MCF 10A (cell line): ENCODE measurements around the gene LMO7. TPM values are rescaled to one million over a fixed set of nuclear protein-coding genes. Genes with fewer than 3 reads are reported as not detected.

ENCODE experiments used
- BruUV-seq: library from RNA; stranded (reverse); fragments of 400-500 nt; replicated peaks from 2 replicates; lab custom pipeline; 2021; lab: Mats Ljungman, UMichigan
- CTCF ChIA-PET: fragments of 300-600 bp; sonication (Branson Sonifier 250); formaldehyde crosslinking; extraction: SDS; loops from one replicate; lab custom pipeline; 2021; ENCODE audit warnings: antibody characterized with exemption, inconsistent platforms; lab: Yijun Ruan, JAX
- POLR2A ChIA-PET: fragments of 300-600, 350-650 bp; sonication (Branson Sonifier 250); formaldehyde crosslinking; extraction: SDS; loops from one replicate; lab custom pipeline; 2020; ENCODE audit warnings: antibody characterized with exemption, inconsistent platforms; lab: Yijun Ruan, JAX
- DNase-seq: peaks from one replicate; pipeline ENCODE4 v3.0.0-alpha.2; 2018; ENCODE audit not compliant: unreplicated experiment
- H3K27ac Mint-ChIP-seq: one replicate; pipeline ENCODE4 v1.8.0; 2022; ENCODE audit warnings: mild to moderate bottlenecking, low read depth, mixed read lengths; ENCODE audit not compliant: unreplicated experiment
- H3K27me3 Mint-ChIP-seq: one replicate; pipeline ENCODE4 v1.8.0; 2022; ENCODE audit warnings: mixed read lengths; ENCODE audit not compliant: insufficient read depth, unreplicated experiment
- H3K36me3 Mint-ChIP-seq: one replicate; pipeline ENCODE4 v1.8.0; 2022; ENCODE audit warnings: mild to moderate bottlenecking, moderate library complexity, mixed read lengths; ENCODE audit not compliant: insufficient read depth, unreplicated experiment
- H3K4me1 Mint-ChIP-seq: one replicate; pipeline ENCODE4 v1.8.0; 2022; ENCODE audit warnings: mixed read lengths; ENCODE audit not compliant: insufficient read depth, unreplicated experiment
- H3K4me3 Mint-ChIP-seq: one replicate; pipeline ENCODE4 v1.8.0; 2022; ENCODE audit warnings: mild to moderate bottlenecking, moderate library complexity, mixed read lengths; ENCODE audit not compliant: unreplicated experiment
- H3K9me3 Mint-ChIP-seq: one replicate; pipeline ENCODE4 v1.8.0; 2022; ENCODE audit warnings: mixed read lengths; ENCODE audit not compliant: unreplicated experiment
- intact Hi-C: fragments of 100-400 bp; cut with micrococcal nuclease; formaldehyde crosslinking; loops from 2 replicates; pipeline ENCODE4 v1.14.1; 2022
- total RNA-seq: library from RNA; stranded (reverse); gene quantifications from 2 replicates; pipeline ENCODE4 v1.2.3, GENCODE V29; 2022
- TF ChIP-seq, protein P1 (sequence below): fragments of 200-600 bp; IDR thresholded peaks from one replicate; pipeline ENCODE4 v1.8.0; 2022; ENCODE audit warnings: antibody characterized with exemption, mild to moderate bottlenecking; ENCODE audit not compliant: unreplicated experiment

LMO7 gene
- total RNA-seq, 1 experiment from 2014 or later: 30.8 TPM

GRCh38 chr13:75797719-75798118 is 161.6 kb downstream of the LMO7 start:
- Mint-ChIP-seq H3K9me3 (no peaks in the 10 kb centered on the region), H3K36me3 (peaks cover 8% of the 10 kb centered on the region), H3K4me3 (no peak overlapping the region), H3K27me3 (no peaks in the 10 kb centered on the region), H3K4me1 (no peaks in the 10 kb centered on the region), H3K27ac (no peak overlapping the region)
- POLR2A ChIA-PET: interaction anchor here (1.4 to 3.9 kb wide), 2 partner anchors 9 to 37 kb away, joined by 3 to 14 read pairs; no protein-coding TSS in a partner anchor
- CTCF ChIA-PET: interaction anchor here (11.4 kb wide), 1 partner anchor 101 kb away, joined by 75 read pairs; no protein-coding TSS in a partner anchor
- BruUV-seq: no TSS peak
- DNase-seq: no peak
- TF ChIP-seq, protein P1, sequence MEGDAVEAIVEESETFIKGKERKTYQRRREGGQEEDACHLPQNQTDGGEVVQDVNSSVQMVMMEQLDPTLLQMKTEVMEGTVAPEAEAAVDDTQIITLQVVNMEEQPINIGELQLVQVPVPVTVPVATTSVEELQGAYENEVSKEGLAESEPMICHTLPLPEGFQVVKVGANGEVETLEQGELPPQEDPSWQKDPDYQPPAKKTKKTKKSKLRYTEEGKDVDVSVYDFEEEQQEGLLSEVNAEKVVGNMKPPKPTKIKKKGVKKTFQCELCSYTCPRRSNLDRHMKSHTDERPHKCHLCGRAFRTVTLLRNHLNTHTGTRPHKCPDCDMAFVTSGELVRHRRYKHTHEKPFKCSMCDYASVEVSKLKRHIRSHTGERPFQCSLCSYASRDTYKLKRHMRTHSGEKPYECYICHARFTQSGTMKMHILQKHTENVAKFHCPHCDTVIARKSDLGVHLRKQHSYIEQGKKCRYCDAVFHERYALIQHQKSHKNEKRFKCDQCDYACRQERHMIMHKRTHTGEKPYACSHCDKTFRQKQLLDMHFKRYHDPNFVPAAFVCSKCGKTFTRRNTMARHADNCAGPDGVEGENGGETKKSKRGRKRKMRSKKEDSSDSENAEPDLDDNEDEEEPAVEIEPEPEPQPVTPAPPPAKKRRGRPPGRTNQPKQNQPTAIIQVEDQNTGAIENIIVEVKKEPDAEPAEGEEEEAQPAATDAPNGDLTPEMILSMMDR: no peak
- intact Hi-C loops: no loop called here

GRCh38 chr13:75798353-75799255 is 162.5 kb downstream of the LMO7 start:
- Mint-ChIP-seq H3K27me3 (no peaks in the 10 kb centered on the region), H3K27ac (no peak overlapping the region), H3K36me3 (peaks cover 8% of the 10 kb centered on the region), H3K9me3 (no peaks in the 10 kb centered on the region), H3K4me1 (no peaks in the 10 kb centered on the region), H3K4me3 (no peak overlapping the region)
- DNase-seq: peak; percentile 44
- no TSS peak for BruUV-seq
- ChIA-PET POLR2A (interaction anchor here (0.6 to 3.9 kb wide), 3 partner anchors 9 to 82 kb away, joined by 3 to 14 read pairs (median 3); no protein-coding TSS in a partner anchor), CTCF (interaction anchor here (0.6 to 11.4 kb wide), 6 partner anchors 38 to 316 kb away, joined by 3 to 75 read pairs (median 4); partner anchors contain the start of gene TBC1D4)
- intact Hi-C loops: no loop called here
- TF ChIP-seq, protein P1: no peak

DNA sequence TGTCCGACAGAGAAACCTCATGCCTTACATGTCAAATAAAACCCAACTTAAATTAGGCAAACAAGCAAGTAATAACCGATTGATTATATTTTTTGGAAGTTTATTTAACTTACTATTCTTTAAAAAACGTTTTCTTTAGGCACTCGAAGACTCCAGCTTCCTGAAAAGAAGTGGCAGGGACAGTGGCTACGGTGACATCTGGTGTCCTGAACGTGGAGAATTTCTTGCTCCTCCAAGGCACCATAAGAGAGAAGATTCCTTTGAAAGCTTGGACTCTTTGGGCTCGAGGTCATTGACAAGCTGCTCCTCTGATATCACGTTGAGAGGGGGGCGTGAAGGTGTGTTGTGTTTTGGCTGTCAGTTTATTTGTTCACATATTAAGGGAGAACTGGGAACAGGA is 164.4 kb downstream of the LMO7 start:
- H3K9me3 Mint-ChIP-seq: no peaks in the 10 kb centered on the region
- TF ChIP-seq, protein P1: no peak
- DNase-seq: no peak
- intact Hi-C loops: loop anchor here (1.0 kb wide), 1 partner anchor 104 kb away; no protein-coding TSS in a partner anchor
- ChIA-PET CTCF (interaction anchor here (1.0 to 11.4 kb wide), 5 partner anchors 51 to 318 kb away, joined by 3 to 75 read pairs (median 4); partner anchors contain the start of gene TBC1D4), POLR2A (interaction anchor here (1.6 kb wide), 1 partner anchor 105 kb away, joined by 4 read pairs; no protein-coding TSS in a partner anchor)
- no peak overlapping the region for H3K27ac Mint-ChIP-seq
- H3K4me3 Mint-ChIP-seq: no peak overlapping the region
- H3K36me3 Mint-ChIP-seq: peaks cover 16% of the 10 kb centered on the region
- no peaks in the 10 kb centered on the region for H3K4me1 Mint-ChIP-seq
- no TSS peak for BruUV-seq
- H3K27me3 Mint-ChIP-seq: no peaks in the 10 kb centered on the region
